ENCODE data around the gene POLR1A.

Gene POLR1A

GRCh38 chr2:86036669-86037138, 69.0 kb downstream of the POLR1A start:
- no peak for DNase-seq

- DNase-seq = no peak
Observed at GRCh38 chr2:86035883-86036668, 69.6 kb downstream of the POLR1A start.

- DNase-seq = no peak
Observed at GRCh38 chr2:86035376-86035882, 70.3 kb downstream of the POLR1A start.

- DNase-seq = no peak
Observed at GRCh38 chr2:86033751-86034692, 71.7 kb downstream of the POLR1A start.

- DNase-seq = no peak
Observed at GRCh38 chr2:86032861-86033595, 72.7 kb downstream of the POLR1A start.

- no peak for DNase-seq
Observed at GRCh38 chr2:86031606-86032005, 74.1 kb downstream of the POLR1A start.

- DNase-seq = no peak
Observed at GRCh38 chr2:86031151-86031550, 74.5 kb downstream of the POLR1A start.

- DNase-seq = no peak
Observed at GRCh38 chr2:86029873-86030272, 75.8 kb downstream of the POLR1A start.

- no peak for DNase-seq
Observed at GRCh38 chr2:86028766-86029381, 76.8 kb downstream of the POLR1A start.

- no peak for DNase-seq
Observed at GRCh38 chr2:86027922-86028765, 77.5 kb downstream of the POLR1A start.

GRCh38 chr2:86027196-86027921, 78.3 kb downstream of the POLR1A start:
- no peak for DNase-seq

- no peak for DNase-seq
Observed at GRCh38 chr2:86026744-86027065, 79.0 kb downstream of the POLR1A start.

- no peak for DNase-seq
Observed at GRCh38 chr2:86025976-86026743, 79.5 kb downstream of the POLR1A start.

GRCh38 chr2:86025229-86025820, 80.4 kb downstream of the POLR1A start:
- no peak for DNase-seq

GRCh38 chr2:86023366-86023712, 82.3 kb downstream of the POLR1A start:
- DNase-seq = no peak

GRCh38 chr2:86022661-86023365, 82.9 kb downstream of the POLR1A start:
- DNase-seq = no peak

GRCh38 chr2:86021396-86022378, 84.0 kb downstream of the POLR1A start:
- DNase-seq = no peak

- DNase-seq = no peak
Observed at GRCh38 chr2:86020984-86021383, 84.7 kb downstream of the POLR1A start.
